ENCODE data around the gene PI4KA. TPM values are rescaled to one million over a fixed set of nuclear protein-coding genes. Genes with fewer than 3 reads are reported as not detected.
"Not testable (repeated sequence)": the region's sequence is repeated elsewhere in the genome, so short reads cannot be mapped to it uniquely, and the experiment has no call there.

Gene PI4KA
- total RNA-seq, 4 donors from 2014 or later, result 44.7 to 136 (median 67.7) TPM

DNA sequence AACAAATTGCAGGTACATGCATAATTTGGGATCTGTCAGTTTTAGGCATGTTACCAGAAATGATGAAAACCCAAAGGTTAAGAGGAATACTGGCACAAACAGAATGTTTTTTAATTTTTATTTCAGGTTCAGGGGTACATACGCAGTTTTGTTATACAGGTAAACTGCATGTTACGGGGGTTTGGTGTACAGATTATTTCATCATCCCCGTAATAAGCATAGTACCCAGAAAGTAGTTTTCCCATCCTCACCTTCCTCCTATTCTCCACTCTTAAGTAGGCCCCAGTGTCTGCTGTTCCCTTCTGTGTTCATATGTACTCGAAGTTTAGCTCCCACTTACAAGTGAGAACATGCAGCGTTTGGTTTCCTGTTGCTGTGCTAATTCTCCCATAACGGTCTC lies 33.0 kb downstream of the PI4KA start:
- peaks cover 53% of the 10 kb centered on the region for H3K36me3 ChIP-seq
- TF ChIP-seq, protein P1, sequence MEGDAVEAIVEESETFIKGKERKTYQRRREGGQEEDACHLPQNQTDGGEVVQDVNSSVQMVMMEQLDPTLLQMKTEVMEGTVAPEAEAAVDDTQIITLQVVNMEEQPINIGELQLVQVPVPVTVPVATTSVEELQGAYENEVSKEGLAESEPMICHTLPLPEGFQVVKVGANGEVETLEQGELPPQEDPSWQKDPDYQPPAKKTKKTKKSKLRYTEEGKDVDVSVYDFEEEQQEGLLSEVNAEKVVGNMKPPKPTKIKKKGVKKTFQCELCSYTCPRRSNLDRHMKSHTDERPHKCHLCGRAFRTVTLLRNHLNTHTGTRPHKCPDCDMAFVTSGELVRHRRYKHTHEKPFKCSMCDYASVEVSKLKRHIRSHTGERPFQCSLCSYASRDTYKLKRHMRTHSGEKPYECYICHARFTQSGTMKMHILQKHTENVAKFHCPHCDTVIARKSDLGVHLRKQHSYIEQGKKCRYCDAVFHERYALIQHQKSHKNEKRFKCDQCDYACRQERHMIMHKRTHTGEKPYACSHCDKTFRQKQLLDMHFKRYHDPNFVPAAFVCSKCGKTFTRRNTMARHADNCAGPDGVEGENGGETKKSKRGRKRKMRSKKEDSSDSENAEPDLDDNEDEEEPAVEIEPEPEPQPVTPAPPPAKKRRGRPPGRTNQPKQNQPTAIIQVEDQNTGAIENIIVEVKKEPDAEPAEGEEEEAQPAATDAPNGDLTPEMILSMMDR (IDR thresholded peaks at IDR 0.05), result no peak
- no peak for TF ChIP-seq POLR2A (IDR thresholded peaks at IDR 0.05)
- TF ChIP-seq POLR2AphosphoS5 (IDR thresholded peaks at IDR 0.05), result no peak
- TF ChIP-seq EP300 (IDR thresholded peaks at IDR 0.05), result no peak
- no peak for DNase-seq (ENCODE audit: low spot score in 2 of 2)

DNA sequence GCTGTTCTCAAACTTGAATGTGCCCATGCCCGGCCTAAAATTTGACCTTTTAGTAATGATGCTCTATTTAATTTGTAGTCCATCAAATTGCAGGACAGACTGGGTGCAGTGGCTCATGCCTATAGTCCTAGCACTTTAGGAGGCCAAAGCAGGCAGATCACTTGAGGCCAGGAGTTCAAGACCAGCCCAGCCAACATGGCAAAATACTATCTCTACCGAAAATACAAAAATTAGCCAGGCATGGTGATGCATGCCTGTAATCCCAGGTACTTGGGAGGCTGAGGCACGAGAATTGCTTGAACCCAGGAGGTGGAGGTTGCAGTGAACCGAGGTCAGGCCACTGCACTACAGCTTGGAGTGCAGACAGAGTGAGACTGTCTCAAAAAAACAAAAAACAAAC lies 33.4 kb downstream of the PI4KA start:
- peaks cover 55% of the 10 kb centered on the region for H3K36me3 ChIP-seq
- H3K27me3 ChIP-seq; DNase-seq (ENCODE audit: low spot score in 2 of 2); H3K9me3 ChIP-seq; H3K4me1 ChIP-seq; H3K27ac ChIP-seq; H3K4me3 ChIP-seq: not testable (repeated sequence)
- 98% methylated on average over 4 of the region's 4 CpGs for WGBS

More for the DNA sequence above, 33.0 kb downstream of the PI4KA start:
- no peaks in the 10 kb centered on the region for H3K4me1 ChIP-seq
- no peaks in the 10 kb centered on the region for H3K27me3 ChIP-seq
- H3K9me3 ChIP-seq, result no peaks in the 10 kb centered on the region
- WGBS, result 91% methylated on average over 6 of the region's 6 CpGs
- H3K4me3 ChIP-seq, result no peak overlapping the region
- H3K27ac ChIP-seq, result no peak overlapping the region

DNA sequence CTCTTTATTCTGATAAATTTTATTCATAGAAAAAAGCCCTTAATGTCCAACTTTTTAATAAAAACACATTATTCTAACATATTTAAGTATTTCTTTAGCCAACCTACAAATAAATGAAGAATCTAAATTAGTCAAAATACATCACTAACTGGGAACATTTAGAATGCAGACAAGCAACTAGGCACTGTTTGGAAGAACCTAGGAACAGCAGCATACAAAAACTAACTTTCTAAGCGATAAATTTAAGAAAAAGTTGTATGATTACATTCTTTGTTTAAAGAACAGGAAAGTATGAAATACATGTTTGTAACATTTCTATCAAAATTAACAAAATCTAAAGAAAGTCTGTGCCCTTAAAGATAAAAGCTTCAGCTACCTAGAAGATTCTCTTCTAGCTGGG lies 35.3 kb downstream of the PI4KA start:
- H3K4me1 ChIP-seq, result no peaks in the 10 kb centered on the region
- no peaks in the 10 kb centered on the region for H3K9me3 ChIP-seq
- H3K4me3 ChIP-seq, result no peak overlapping the region
- H3K27ac ChIP-seq, result no peak overlapping the region
- H3K36me3 ChIP-seq, result peaks cover 59% of the 10 kb centered on the region
- no peaks in the 10 kb centered on the region for H3K27me3 ChIP-seq
- TF ChIP-seq, protein P1 (IDR thresholded peaks at IDR 0.05), result no peak
- TF ChIP-seq EP300 (IDR thresholded peaks at IDR 0.05) (no peak), POLR2AphosphoS5 (IDR thresholded peaks at IDR 0.05) (no peak), POLR2A (IDR thresholded peaks at IDR 0.05) (no peak)
- WGBS, result 98% methylated on average over 1 of the region's 1 CpG
- no peak for DNase-seq (ENCODE audit: low spot score in 2 of 2)

DNA sequence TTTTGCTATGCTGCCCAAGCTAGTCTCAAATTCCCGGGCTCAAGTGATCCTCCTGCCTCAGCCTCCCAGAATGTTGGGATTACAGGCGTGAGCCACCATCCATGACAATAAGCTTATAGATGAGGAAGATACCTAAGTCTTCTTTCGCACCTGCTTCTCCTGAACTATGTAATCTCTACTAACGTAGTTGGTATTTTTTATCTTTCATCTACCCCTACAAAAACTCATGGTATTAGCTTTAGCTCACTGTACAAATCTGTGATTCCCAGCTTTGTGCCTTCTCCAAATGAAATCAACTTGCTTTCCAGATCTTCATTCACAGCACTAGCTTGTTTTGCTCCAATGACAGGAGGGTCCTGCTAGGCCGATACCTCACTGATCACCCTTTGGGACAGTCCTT lies 36.4 kb downstream of the PI4KA start:
- WGBS, result 97% methylated on average over 5 of the region's 5 CpGs
- H3K4me3 ChIP-seq, result no peak overlapping the region
- H3K9me3 ChIP-seq, result no peaks in the 10 kb centered on the region
- no peak overlapping the region for H3K27ac ChIP-seq
- H3K27me3 ChIP-seq, result no peaks in the 10 kb centered on the region
- no peaks in the 10 kb centered on the region for H3K4me1 ChIP-seq
- TF ChIP-seq POLR2AphosphoS5 (IDR thresholded peaks at IDR 0.05), result no peak
- TF ChIP-seq, protein P1 (IDR thresholded peaks at IDR 0.05), result no peak
- TF ChIP-seq POLR2A (IDR thresholded peaks at IDR 0.05), result no peak
- TF ChIP-seq EP300 (IDR thresholded peaks at IDR 0.05), result no peak
- H3K36me3 ChIP-seq, result peaks cover 61% of the 10 kb centered on the region
- DNase-seq (ENCODE audit: low spot score in 2 of 2), result no peak

DNA sequence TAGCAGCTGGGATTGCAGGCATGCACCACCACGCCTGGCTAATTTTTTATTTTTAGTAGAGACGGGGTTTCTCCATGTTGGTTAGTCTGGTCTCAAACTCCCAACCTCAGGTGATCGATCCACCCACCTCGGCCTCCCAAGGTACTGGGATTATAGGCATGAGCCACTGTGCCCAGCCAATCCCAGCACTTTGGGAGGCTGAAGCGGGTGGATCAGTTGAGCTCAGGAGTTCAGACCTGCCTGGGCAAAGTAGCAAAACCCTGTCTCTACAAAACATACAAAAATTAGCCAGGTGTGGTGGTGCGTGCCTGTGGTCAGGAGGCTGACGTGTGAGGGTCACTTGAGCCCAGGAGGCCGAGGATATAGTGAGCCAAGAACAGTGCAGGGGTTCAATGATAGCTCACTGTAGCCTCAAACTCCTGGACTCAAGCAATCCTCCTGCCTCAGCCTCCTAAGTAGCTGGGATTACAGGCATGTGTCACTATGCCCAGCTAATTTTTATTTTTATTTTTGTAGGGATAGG lies 36.8 kb downstream of the PI4KA start:
- H3K9me3 ChIP-seq; H3K27ac ChIP-seq; H3K27me3 ChIP-seq; H3K4me1 ChIP-seq; DNase-seq (ENCODE audit: low spot score in 2 of 2); H3K4me3 ChIP-seq: not testable (repeated sequence)
- 93% methylated on average over 8 of the region's 8 CpGs for WGBS
- H3K36me3 ChIP-seq, result peaks cover 62% of the 10 kb centered on the region

DNA sequence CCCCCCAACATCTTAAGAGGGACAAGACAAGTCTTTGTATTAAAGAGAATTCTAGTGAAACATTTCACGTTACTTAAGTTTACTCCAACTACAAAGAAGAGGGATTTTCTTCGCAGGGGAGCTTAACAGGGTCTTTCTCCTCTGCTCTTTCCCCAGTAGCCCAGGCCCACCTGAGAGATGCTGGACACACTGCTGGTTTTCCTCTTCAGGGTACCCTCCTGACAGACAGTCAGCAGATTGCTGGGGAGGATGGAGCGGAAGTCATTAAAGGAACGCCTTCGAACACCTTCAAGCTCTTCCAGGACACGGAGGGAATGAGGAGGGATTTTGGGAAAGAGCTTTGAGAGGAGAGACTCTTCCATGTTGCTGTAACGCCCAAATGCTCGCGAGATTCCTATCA lies 39.1 kb downstream of the PI4KA start:
- no peak for DNase-seq (ENCODE audit: low spot score in 2 of 2)
- Histone ChIP-seq H3K27ac (no peak overlapping the region), H3K4me3 (no peak overlapping the region), H3K9me3 (no peaks in the 10 kb centered on the region), H3K27me3 (no peaks in the 10 kb centered on the region), H3K36me3 (peaks cover 70% of the 10 kb centered on the region), H3K4me1 (no peaks in the 10 kb centered on the region)
- WGBS, result 93% methylated on average over 9 of the region's 9 CpGs
- TF ChIP-seq, protein P1 (IDR thresholded peaks at IDR 0.05), result no peak
- no peak for TF ChIP-seq POLR2AphosphoS5 (IDR thresholded peaks at IDR 0.05)
- TF ChIP-seq EP300 (IDR thresholded peaks at IDR 0.05), result no peak
- no peak for TF ChIP-seq POLR2A (IDR thresholded peaks at IDR 0.05)
